GM23338 (cell line): ENCODE data around the gene IL1R1. TPM values are rescaled to one million over a fixed set of nuclear protein-coding genes. Genes with fewer than 3 reads are reported as not detected.

Experiments used
- polyA plus RNA-seq: library from polyadenylated mRNA; unstranded; fragments of >200 nt; fragmentation: Nextera tagmentation; extraction: Ambion mirVana; gene quantifications from 2 replicates; pipeline ENCODE4 v1.2.1, GENCODE V29; 2016
- total RNA-seq: library from RNA; depleted of rRNA; stranded (reverse); fragments of >200 nt; shearing (Covaris generic); gene quantifications from 2 replicates; pipeline ENCODE4 v1.2.3, GENCODE V29; 2014; rRNA removed

The IL1R1 gene
- total and polyA plus RNA-seq, 2 experiments from 2014 or later, result 0.17 TPM; not detected in 1

Other genes with a start within 250 kb of the IL1R1 start
- not detected in 2 replicates for gene IL1R2, start 150.8 kb upstream of the IL1R1 start, total RNA-seq
- not detected in 2 replicates for gene IL1R2, start 150.8 kb upstream of the IL1R1 start, polyA plus RNA-seq
- not detected in 2 replicates for gene IL1RL2, start 44.3 kb downstream of the IL1R1 start, total RNA-seq
- not detected in 2 replicates for gene IL1RL2, start 44.3 kb downstream of the IL1R1 start, polyA plus RNA-seq
- gene IL1RL1, start 168.8 kb downstream of the IL1R1 start, total RNA-seq, result not detected in 2 replicates
- gene IL1RL1, start 168.8 kb downstream of the IL1R1 start, polyA plus RNA-seq, result not detected in 2 replicates
- 0.17 and 0.89 TPM in 2 replicates for gene IL18R1, start 213.1 kb downstream of the IL1R1 start, total RNA-seq
- gene IL18R1, start 213.1 kb downstream of the IL1R1 start, polyA plus RNA-seq, result 0.39 TPM in 1 of 2 replicates, not detected in the other